ENCODE data around the gene PHF20.
"Not testable (repeated sequence)": the region's sequence is repeated elsewhere in the genome, so short reads cannot be mapped to it uniquely, and the experiment has no call there.

DNA sequence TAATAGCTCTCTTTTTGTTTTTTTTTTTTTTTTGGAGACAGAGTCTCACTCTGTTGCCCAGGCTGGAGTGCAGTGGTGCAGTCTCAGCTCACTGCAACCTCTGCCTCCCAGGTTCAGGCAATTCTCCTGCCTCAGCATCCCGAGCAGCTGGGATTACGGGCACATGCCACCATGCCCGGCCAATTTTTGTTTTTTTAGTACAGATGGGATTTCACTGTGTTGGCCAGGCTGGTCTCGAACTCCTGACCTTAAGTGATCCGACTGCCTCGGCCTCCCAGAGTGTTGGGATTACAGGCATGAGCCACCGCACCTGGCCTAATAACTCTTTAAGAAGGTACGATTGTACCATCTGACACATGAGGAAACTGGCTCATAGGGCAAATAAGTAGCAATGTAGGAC lies 224.7 kb downstream of the PHF20 start:
- TF ChIP-seq TAF1 (CRISPR knock-in tag; IDR thresholded peaks at IDR 0.05); HCFC1 (IDR thresholded peaks at IDR 0.05; ENCODE audit: low read depth, low read length); NFE2 (CRISPR knock-in tag; IDR thresholded peaks at IDR 0.05); TRIM24 (CRISPR knock-in tag; IDR thresholded peaks at IDR 0.05); POLR2A (IDR thresholded peaks at IDR 0.05; ENCODE audit: insufficient read depth in 1 of 2, low read depth in 2 of 2, low read length in 2 of 2); KLF9 (CRISPR knock-in tag; IDR thresholded peaks at IDR 0.05; ENCODE audit: low read depth); ZNF776 (CRISPR knock-in tag; IDR thresholded peaks at IDR 0.05); ZBTB1 (CRISPR knock-in tag; IDR thresholded peaks at IDR 0.05; ENCODE audit: borderline replicate concordance): not testable (repeated sequence)
- TF ChIP-seq, protein P1, sequence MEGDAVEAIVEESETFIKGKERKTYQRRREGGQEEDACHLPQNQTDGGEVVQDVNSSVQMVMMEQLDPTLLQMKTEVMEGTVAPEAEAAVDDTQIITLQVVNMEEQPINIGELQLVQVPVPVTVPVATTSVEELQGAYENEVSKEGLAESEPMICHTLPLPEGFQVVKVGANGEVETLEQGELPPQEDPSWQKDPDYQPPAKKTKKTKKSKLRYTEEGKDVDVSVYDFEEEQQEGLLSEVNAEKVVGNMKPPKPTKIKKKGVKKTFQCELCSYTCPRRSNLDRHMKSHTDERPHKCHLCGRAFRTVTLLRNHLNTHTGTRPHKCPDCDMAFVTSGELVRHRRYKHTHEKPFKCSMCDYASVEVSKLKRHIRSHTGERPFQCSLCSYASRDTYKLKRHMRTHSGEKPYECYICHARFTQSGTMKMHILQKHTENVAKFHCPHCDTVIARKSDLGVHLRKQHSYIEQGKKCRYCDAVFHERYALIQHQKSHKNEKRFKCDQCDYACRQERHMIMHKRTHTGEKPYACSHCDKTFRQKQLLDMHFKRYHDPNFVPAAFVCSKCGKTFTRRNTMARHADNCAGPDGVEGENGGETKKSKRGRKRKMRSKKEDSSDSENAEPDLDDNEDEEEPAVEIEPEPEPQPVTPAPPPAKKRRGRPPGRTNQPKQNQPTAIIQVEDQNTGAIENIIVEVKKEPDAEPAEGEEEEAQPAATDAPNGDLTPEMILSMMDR (CRISPR knock-in tag; IDR thresholded peaks at IDR 0.05): not testable (repeated sequence)
- TF ChIP-seq, protein P2, sequence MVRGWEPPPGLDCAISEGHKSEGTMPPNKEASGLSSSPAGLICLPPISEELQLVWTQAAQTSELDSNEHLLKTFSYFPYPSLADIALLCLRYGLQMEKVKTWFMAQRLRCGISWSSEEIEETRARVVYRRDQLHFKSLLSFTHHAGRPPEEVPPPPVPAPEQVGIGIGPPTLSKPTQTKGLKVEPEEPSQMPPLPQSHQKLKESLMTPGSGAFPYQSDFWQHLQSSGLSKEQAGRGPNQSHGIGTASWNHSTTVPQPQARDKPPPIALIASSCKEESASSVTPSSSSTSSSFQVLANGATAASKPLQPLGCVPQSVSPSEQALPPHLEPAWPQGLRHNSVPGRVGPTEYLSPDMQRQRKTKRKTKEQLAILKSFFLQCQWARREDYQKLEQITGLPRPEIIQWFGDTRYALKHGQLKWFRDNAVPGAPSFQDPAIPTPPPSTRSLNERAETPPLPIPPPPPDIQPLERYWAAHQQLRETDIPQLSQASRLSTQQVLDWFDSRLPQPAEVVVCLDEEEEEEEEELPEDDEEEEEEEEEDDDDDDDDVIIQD (CRISPR knock-in tag; IDR thresholded peaks at IDR 0.05; ENCODE audit: low read depth): not testable (repeated sequence)
- TF ChIP-seq, protein P3, sequence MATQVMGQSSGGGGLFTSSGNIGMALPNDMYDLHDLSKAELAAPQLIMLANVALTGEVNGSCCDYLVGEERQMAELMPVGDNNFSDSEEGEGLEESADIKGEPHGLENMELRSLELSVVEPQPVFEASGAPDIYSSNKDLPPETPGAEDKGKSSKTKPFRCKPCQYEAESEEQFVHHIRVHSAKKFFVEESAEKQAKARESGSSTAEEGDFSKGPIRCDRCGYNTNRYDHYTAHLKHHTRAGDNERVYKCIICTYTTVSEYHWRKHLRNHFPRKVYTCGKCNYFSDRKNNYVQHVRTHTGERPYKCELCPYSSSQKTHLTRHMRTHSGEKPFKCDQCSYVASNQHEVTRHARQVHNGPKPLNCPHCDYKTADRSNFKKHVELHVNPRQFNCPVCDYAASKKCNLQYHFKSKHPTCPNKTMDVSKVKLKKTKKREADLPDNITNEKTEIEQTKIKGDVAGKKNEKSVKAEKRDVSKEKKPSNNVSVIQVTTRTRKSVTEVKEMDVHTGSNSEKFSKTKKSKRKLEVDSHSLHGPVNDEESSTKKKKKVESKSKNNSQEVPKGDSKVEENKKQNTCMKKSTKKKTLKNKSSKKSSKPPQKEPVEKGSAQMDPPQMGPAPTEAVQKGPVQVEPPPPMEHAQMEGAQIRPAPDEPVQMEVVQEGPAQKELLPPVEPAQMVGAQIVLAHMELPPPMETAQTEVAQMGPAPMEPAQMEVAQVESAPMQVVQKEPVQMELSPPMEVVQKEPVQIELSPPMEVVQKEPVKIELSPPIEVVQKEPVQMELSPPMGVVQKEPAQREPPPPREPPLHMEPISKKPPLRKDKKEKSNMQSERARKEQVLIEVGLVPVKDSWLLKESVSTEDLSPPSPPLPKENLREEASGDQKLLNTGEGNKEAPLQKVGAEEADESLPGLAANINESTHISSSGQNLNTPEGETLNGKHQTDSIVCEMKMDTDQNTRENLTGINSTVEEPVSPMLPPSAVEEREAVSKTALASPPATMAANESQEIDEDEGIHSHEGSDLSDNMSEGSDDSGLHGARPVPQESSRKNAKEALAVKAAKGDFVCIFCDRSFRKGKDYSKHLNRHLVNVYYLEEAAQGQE (IDR thresholded peaks at IDR 0.05; ENCODE audit: borderline replicate concordance in 1 of 2, low read depth in 1 of 2, low read length in 2 of 2): not testable (repeated sequence)
